ENCODE results near the gene APOA4. TPM values are rescaled to one million over a fixed set of nuclear protein-coding genes. Genes with fewer than 3 reads are reported as not detected.
A peak's percentile ranks its signal among the peaks of the same experiment; 100 is the strongest.

The APOA4 gene
- total and polyA plus RNA-seq, 2 of the 13 experiments (the other 11 are each of a cell fraction or from before 2014, with no cell fraction given): 3.8 to 7.2 TPM

DNA sequence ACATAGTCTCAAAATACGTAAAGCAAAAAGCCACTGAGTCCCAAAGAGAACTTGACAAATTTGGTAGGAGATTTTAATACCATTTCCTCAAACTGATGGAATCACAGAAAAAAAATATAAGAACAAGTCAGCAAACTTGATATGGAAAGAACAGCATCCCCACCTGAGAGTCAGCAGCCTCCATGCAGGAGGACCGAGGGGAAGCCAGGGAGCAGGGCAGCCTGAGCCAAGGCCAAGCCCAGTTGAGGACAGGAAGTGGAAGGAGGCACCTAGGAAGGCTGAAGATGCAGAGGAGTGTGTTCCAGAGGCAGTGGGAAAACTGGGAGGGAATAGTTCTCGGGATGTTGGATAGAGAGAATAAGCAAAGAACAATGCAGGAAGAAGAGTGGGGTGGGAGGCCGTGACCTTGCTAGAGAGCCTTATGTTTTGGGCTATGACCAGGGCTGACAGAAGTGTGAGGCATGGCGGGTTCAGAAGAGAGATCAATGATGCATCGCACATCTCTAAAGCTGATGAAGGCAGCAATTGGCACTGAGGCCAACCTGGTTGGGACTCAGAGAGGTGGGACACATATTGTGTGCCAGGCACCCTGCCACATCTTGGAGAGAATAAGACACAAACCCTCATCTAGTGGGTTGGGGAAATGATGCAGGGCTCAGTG is 15.4 kb downstream of the APOA4 start (continued):
- no peak for TF ChIP-seq HHEX (CRISPR knock-in tag; IDR thresholded peaks at IDR 0.05)
- TF ChIP-seq ZNF138 (CRISPR knock-in tag; IDR thresholded peaks at IDR 0.05; ENCODE audit: low read depth): peak; percentile 72; the same call in 1 of the 2 replicates
- TF ChIP-seq EED (CRISPR knock-in tag; IDR thresholded peaks at IDR 0.05): peak; percentile 86; the same call in 1 of the 2 replicates
- no peak for TF ChIP-seq ZNF737 (CRISPR knock-in tag; IDR thresholded peaks at IDR 0.05; ENCODE audit: borderline replicate concordance)
- TF ChIP-seq ZNF616 (CRISPR knock-in tag; IDR thresholded peaks at IDR 0.05; ENCODE audit: low read depth): peak; percentile 77; the same call in 1 of the 2 replicates
- TF ChIP-seq NR2F6 (IDR thresholded peaks at IDR 0.05): no peak
- no peak for TF ChIP-seq NR2F6 (CRISPR knock-in tag; IDR thresholded peaks at IDR 0.05)

DNA sequence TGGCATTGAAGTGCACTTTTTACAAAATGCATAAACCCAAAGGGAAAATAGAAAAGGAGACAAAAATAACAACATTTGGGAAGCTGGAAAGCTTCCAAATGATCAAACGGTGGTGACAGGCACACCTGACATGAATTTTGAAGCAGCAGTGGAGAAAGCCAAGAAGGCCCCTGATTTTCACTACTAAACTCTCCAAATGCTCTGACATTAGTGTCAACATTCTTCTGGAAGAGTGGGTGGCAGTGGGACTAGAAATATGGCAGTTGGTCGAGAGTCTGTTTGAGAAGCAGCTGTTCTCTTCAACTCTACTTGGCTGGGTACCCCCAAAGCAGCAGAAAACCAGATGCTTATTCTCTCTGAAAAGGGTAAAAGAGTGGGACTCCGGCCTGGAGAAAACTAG is 19.1 kb downstream of the APOA4 start:
- POLR2A ChIA-PET: interaction anchor here (8.5 kb wide), 1 partner anchor 12 kb away, joined by 291 read pairs; the partner anchor contains the start of genes APOA5 and ZPR1
- intact Hi-C loops (cut with micrococcal nuclease; ENCODE audit: unreplicated experiment): no loop called here
- in situ Hi-C loops (cut with HindIII; ENCODE audit: extremely low pct_ligation_motif_present, low pct_unique_long_range_greater_than_20kb): no loop called here
- TF ChIP-seq ZSCAN25 (CRISPR knock-in tag; IDR thresholded peaks at IDR 0.05) (no peak), PAF1 (CRISPR knock-in tag; IDR thresholded peaks at IDR 0.05) (no peak), ZNF567 (CRISPR knock-in tag; IDR thresholded peaks at IDR 0.05; ENCODE audit: borderline replicate concordance) (no peak), ZNF724P (CRISPR knock-in tag; IDR thresholded peaks at IDR 0.05; ENCODE audit: borderline replicate concordance) (no peak), NFKBIZ (CRISPR knock-in tag; IDR thresholded peaks at IDR 0.05) (no peak), ZNF746 (CRISPR knock-in tag; IDR thresholded peaks at IDR 0.05) (no peak), SMYD3 (CRISPR knock-in tag; IDR thresholded peaks at IDR 0.05) (no peak), ZNF614 (CRISPR knock-in tag; IDR thresholded peaks at IDR 0.05; ENCODE audit: borderline replicate concordance) (no peak), ZNF317 (CRISPR knock-in tag; IDR thresholded peaks at IDR 0.05) (no peak)
- TF ChIP-seq, protein P1, sequence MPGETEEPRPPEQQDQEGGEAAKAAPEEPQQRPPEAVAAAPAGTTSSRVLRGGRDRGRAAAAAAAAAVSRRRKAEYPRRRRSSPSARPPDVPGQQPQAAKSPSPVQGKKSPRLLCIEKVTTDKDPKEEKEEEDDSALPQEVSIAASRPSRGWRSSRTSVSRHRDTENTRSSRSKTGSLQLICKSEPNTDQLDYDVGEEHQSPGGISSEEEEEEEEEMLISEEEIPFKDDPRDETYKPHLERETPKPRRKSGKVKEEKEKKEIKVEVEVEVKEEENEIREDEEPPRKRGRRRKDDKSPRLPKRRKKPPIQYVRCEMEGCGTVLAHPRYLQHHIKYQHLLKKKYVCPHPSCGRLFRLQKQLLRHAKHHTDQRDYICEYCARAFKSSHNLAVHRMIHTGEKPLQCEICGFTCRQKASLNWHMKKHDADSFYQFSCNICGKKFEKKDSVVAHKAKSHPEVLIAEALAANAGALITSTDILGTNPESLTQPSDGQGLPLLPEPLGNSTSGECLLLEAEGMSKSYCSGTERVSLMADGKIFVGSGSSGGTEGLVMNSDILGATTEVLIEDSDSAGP (CRISPR knock-in tag; IDR thresholded peaks at IDR 0.05; ENCODE audit: borderline replicate concordance): no peak
- TF ChIP-seq, protein P2, sequence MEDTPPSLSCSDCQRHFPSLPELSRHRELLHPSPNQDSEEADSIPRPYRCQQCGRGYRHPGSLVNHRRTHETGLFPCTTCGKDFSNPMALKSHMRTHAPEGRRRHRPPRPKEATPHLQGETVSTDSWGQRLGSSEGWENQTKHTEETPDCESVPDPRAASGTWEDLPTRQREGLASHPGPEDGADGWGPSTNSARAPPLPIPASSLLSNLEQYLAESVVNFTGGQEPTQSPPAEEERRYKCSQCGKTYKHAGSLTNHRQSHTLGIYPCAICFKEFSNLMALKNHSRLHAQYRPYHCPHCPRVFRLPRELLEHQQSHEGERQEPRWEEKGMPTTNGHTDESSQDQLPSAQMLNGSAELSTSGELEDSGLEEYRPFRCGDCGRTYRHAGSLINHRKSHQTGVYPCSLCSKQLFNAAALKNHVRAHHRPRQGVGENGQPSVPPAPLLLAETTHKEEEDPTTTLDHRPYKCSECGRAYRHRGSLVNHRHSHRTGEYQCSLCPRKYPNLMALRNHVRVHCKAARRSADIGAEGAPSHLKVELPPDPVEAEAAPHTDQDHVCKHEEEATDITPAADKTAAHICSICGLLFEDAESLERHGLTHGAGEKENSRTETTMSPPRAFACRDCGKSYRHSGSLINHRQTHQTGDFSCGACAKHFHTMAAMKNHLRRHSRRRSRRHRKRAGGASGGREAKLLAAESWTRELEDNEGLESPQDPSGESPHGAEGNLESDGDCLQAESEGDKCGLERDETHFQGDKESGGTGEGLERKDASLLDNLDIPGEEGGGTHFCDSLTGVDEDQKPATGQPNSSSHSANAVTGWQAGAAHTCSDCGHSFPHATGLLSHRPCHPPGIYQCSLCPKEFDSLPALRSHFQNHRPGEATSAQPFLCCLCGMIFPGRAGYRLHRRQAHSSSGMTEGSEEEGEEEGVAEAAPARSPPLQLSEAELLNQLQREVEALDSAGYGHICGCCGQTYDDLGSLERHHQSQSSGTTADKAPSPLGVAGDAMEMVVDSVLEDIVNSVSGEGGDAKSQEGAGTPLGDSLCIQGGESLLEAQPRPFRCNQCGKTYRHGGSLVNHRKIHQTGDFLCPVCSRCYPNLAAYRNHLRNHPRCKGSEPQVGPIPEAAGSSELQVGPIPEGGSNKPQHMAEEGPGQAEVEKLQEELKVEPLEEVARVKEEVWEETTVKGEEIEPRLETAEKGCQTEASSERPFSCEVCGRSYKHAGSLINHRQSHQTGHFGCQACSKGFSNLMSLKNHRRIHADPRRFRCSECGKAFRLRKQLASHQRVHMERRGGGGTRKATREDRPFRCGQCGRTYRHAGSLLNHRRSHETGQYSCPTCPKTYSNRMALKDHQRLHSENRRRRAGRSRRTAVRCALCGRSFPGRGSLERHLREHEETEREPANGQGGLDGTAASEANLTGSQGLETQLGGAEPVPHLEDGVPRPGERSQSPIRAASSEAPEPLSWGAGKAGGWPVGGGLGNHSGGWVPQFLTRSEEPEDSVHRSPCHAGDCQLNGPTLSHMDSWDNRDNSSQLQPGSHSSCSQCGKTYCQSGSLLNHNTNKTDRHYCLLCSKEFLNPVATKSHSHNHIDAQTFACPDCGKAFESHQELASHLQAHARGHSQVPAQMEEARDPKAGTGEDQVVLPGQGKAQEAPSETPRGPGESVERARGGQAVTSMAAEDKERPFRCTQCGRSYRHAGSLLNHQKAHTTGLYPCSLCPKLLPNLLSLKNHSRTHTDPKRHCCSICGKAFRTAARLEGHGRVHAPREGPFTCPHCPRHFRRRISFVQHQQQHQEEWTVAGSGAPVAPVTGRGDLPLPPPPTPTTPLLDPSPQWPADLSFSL (CRISPR knock-in tag; IDR thresholded peaks at IDR 0.05): no peak

More for the DNA sequence above, 19.1 kb downstream of the APOA4 start:
- H4K20me1 ChIP-seq (ENCODE audit: insufficient read depth, low read length): no peaks in the 10 kb centered on the region
- no peak overlapping the region for H3K4me3 ChIP-seq (replicated peaks in 1 of 3; ENCODE audit: insufficient read depth in 1 of 3, low read depth in 2 of 3, low read length in 3 of 3)
- no peak overlapping the region for H3K4me2 ChIP-seq (ENCODE audit: low read depth, low read length)
- no peaks in the 10 kb centered on the region for H3K9me3 ChIP-seq (ENCODE audit: low read length)
- no peak overlapping the region for H2AFZ ChIP-seq (ENCODE audit: low read length)
- H3K9ac ChIP-seq (ENCODE audit: insufficient read depth, low read depth, low read length): no peak overlapping the region
- no peaks in the 10 kb centered on the region for H3K36me3 ChIP-seq (replicated peaks in 1 of 2; ENCODE audit: control insufficient read depth in 1 of 2, insufficient read depth in 2 of 2, low read length in 2 of 2)
- H3K4me1 ChIP-seq (ENCODE audit: insufficient read depth, low read length): peaks cover 61% of the 10 kb centered on the region
- no peaks in the 10 kb centered on the region for H3K27me3 ChIP-seq (ENCODE audit: control insufficient read depth in 1 of 2, insufficient read depth in 2 of 2, low read length in 2 of 2)
- H3K27ac ChIP-seq (ENCODE audit: extremely low read length, insufficient read depth, low read length): no peak overlapping the region
- FAIRE-seq (no peak), DNase-seq (ENCODE audit: low spot score) (no peak), ATAC-seq (no peak)
- CTCF ChIA-PET (ENCODE audit: low intra/inter-chr PET ratio, low total read pairs): no interaction called here
- BruUV-seq (replicated peaks): no TSS peak
- 65% methylated on average over 3 of the region's 3 CpGs for WGBS (ENCODE audit: low lambda C conversion rate)
- no peaks in the 10 kb centered on the region for H3K79me2 ChIP-seq (ENCODE audit: insufficient read depth, low read length)

All from HepG2 (cell line).